ENCODE measurements around the gene HGFAC.

The HGFAC gene

GRCh38 chr4:3412257-3413020 is 29.3 kb upstream of the HGFAC start:
- TF ChIP-seq CTCF (IDR thresholded peaks at IDR 0.05; ENCODE audit: low read depth, low read length, poor library complexity, severe bottlenecking) = no peak
- no peak for TF ChIP-seq EZH2phosphoT487 (IDR thresholded peaks at IDR 0.05; ENCODE audit: borderline replicate concordance, low read length)
- Histone ChIP-seq H3K27ac (ENCODE audit: low read depth, low read length) (no peak overlapping the region), H3K4me3 (ENCODE audit: low read length) (no peak overlapping the region), H3K79me2 (ENCODE audit: control insufficient read depth, low read length) (no peaks in the 10 kb centered on the region), H3K9me2 (replicated peaks; ENCODE audit: control insufficient read depth, low read length) (no peaks in the 10 kb centered on the region), H3K36me3 (ENCODE audit: control insufficient read depth, low read length) (no peaks in the 10 kb centered on the region), H3K9me3 (ENCODE audit: control insufficient read depth, insufficient read depth, low read length) (no peaks in the 10 kb centered on the region), H4K20me1 (ENCODE audit: control insufficient read depth, insufficient read depth, low read depth, low read length) (no peaks in the 10 kb centered on the region), H3F3A (ENCODE audit: control insufficient read depth, insufficient read depth) (no peaks in the 10 kb centered on the region), H3K4me2 (ENCODE audit: low read length) (no peak overlapping the region), H3K27me3 (ENCODE audit: control insufficient read depth, low read length) (no peaks in the 10 kb centered on the region), H3K4me1 (ENCODE audit: control insufficient read depth, low read length) (no peaks in the 10 kb centered on the region)

- Histone ChIP-seq H3K79me2 (ENCODE audit: control insufficient read depth, low read length) (no peaks in the 10 kb centered on the region), H3K9me3 (ENCODE audit: control insufficient read depth, insufficient read depth, low read length) (no peaks in the 10 kb centered on the region), H3K36me3 (ENCODE audit: control insufficient read depth, low read length) (no peaks in the 10 kb centered on the region), H3K4me2 (ENCODE audit: low read length) (no peak overlapping the region), H3K4me1 (ENCODE audit: control insufficient read depth, low read length) (no peaks in the 10 kb centered on the region), H3K4me3 (ENCODE audit: low read length) (no peak overlapping the region), H4K20me1 (ENCODE audit: control insufficient read depth, insufficient read depth, low read depth, low read length) (no peaks in the 10 kb centered on the region), H3K27me3 (ENCODE audit: control insufficient read depth, low read length) (no peaks in the 10 kb centered on the region), H3K27ac (ENCODE audit: low read depth, low read length) (no peak overlapping the region), H3F3A (ENCODE audit: control insufficient read depth, insufficient read depth) (no peaks in the 10 kb centered on the region), H3K9me2 (replicated peaks; ENCODE audit: control insufficient read depth, low read length) (no peaks in the 10 kb centered on the region)
- TF ChIP-seq CTCF (IDR thresholded peaks at IDR 0.05; ENCODE audit: low read depth, low read length, poor library complexity, severe bottlenecking) (no peak), EZH2phosphoT487 (IDR thresholded peaks at IDR 0.05; ENCODE audit: borderline replicate concordance, low read length) (no peak)
Observed at GRCh38 chr4:3413217-3413671, 28.5 kb upstream of the HGFAC start.

- Histone ChIP-seq H3K9me3 (ENCODE audit: control insufficient read depth, insufficient read depth, low read length) (no peaks in the 10 kb centered on the region), H3K4me2 (ENCODE audit: low read length) (no peak overlapping the region), H3K79me2 (ENCODE audit: control insufficient read depth, low read length) (no peaks in the 10 kb centered on the region), H3F3A (ENCODE audit: control insufficient read depth, insufficient read depth) (no peaks in the 10 kb centered on the region), H3K4me3 (ENCODE audit: low read length) (no peak overlapping the region), H4K20me1 (ENCODE audit: control insufficient read depth, insufficient read depth, low read depth, low read length) (no peaks in the 10 kb centered on the region), H3K36me3 (ENCODE audit: control insufficient read depth, low read length) (no peaks in the 10 kb centered on the region), H3K9me2 (replicated peaks; ENCODE audit: control insufficient read depth, low read length) (no peaks in the 10 kb centered on the region), H3K4me1 (ENCODE audit: control insufficient read depth, low read length) (no peaks in the 10 kb centered on the region), H3K27ac (ENCODE audit: low read depth, low read length) (no peak overlapping the region), H3K27me3 (ENCODE audit: control insufficient read depth, low read length) (no peaks in the 10 kb centered on the region)
- TF ChIP-seq EZH2phosphoT487 (IDR thresholded peaks at IDR 0.05; ENCODE audit: borderline replicate concordance, low read length) = no peak
- no peak for TF ChIP-seq CTCF (IDR thresholded peaks at IDR 0.05; ENCODE audit: low read depth, low read length, poor library complexity, severe bottlenecking)
Observed at GRCh38 chr4:3413675-3414420, 27.9 kb upstream of the HGFAC start.
